Astrocyte (in vitro differentiated cells and primary cell): ENCODE data around the gene HAUS3. TPM values are rescaled to one million over a fixed set of nuclear protein-coding genes. Genes with fewer than 3 reads are reported as not detected.

Experiments used
- DNase-seq: peaks from one replicate; pipeline ENCODE4 v3.0.0-alpha.2; 2010; ENCODE audit warnings: low read depth
- FAIRE-seq: peaks from 2 replicates; lab custom pipeline; 2011; peaks lifted over from hg19 to GRCh38; lab: Jason Lieb, UNC
- H2AFZ ChIP-seq: 2 replicates; pipeline ENCODE4 v1.6.0; 2012; ENCODE audit warnings: low read depth, low read length, inconsistent platforms
- H3K27ac ChIP-seq: 2 replicates; pipeline ENCODE4 v1.5.1; 2011; ENCODE audit warnings: low read depth, low read length, inconsistent platforms
- H3K27me3 ChIP-seq: 2 replicates; pipeline ENCODE4 v1.6.0; 2011; ENCODE audit warnings: low read length, inconsistent platforms; ENCODE audit not compliant: insufficient read depth
- H3K36me3 ChIP-seq: 2 replicates; pipeline ENCODE4 v1.5.1; 2011; ENCODE audit warnings: low read length, inconsistent platforms; ENCODE audit not compliant: insufficient read depth
- H3K4me1 ChIP-seq: 2 replicates; pipeline ENCODE4 v1.5.1; 2011; ENCODE audit warnings: low read length, inconsistent platforms; ENCODE audit not compliant: insufficient read depth
- H3K4me2 ChIP-seq: 2 replicates; pipeline ENCODE4 v1.6.0; 2012; ENCODE audit warnings: low read length, inconsistent platforms
- H3K4me3 ChIP-seq: 2 replicates; pipeline ENCODE4 v1.5.1; 2011; ENCODE audit warnings: low read depth, mild to moderate bottlenecking, low read length, inconsistent platforms; ENCODE audit not compliant: insufficient read depth
- H3K79me2 ChIP-seq: 2 replicates; pipeline ENCODE4 v1.6.0; 2012; ENCODE audit warnings: mild to moderate bottlenecking, low read length, inconsistent platforms; ENCODE audit not compliant: insufficient read depth
- H3K9ac ChIP-seq: 2 replicates; pipeline ENCODE4 v1.6.0; 2012; ENCODE audit warnings: mild to moderate bottlenecking, low read length, inconsistent platforms
- H3K9me3 ChIP-seq: 2 replicates; pipeline ENCODE4 v1.5.1; 2012; ENCODE audit warnings: low read depth, mild to moderate bottlenecking, low read length, inconsistent platforms; ENCODE audit not compliant: insufficient read depth
- H4K20me1 ChIP-seq: 2 replicates; pipeline ENCODE4 v1.6.0; 2012; ENCODE audit warnings: low read length, inconsistent platforms; ENCODE audit not compliant: insufficient read depth
- H3K27ac Mint-ChIP-seq: one replicate; pipeline ENCODE4 v1.8.0; 2021; ENCODE audit warnings: mild to moderate bottlenecking, mixed read lengths; ENCODE audit not compliant: unreplicated experiment
- H3K27me3 Mint-ChIP-seq: one replicate; pipeline ENCODE4 v1.8.0; 2021; ENCODE audit warnings: low read depth, mixed read lengths; ENCODE audit not compliant: unreplicated experiment
- H3K36me3 Mint-ChIP-seq: one replicate; pipeline ENCODE4 v1.8.0; 2021; ENCODE audit warnings: low read depth, mixed read lengths; ENCODE audit not compliant: unreplicated experiment
- H3K4me1 Mint-ChIP-seq: one replicate; pipeline ENCODE4 v1.8.0; 2021; ENCODE audit warnings: low read depth, mixed read lengths; ENCODE audit not compliant: unreplicated experiment
- H3K4me3 Mint-ChIP-seq: one replicate; pipeline ENCODE4 v1.8.0; 2021; ENCODE audit warnings: mild to moderate bottlenecking, moderate library complexity, mixed read lengths; ENCODE audit not compliant: unreplicated experiment
- H3K9me3 Mint-ChIP-seq: one replicate; pipeline ENCODE4 v1.8.0; 2021; ENCODE audit warnings: mild to moderate bottlenecking, mixed read lengths; ENCODE audit not compliant: unreplicated experiment
- EZH2 ChIP-seq: IDR thresholded peaks from 2 replicates; pipeline ENCODE4 v1.6.1; 2012; ENCODE audit warnings: mild to moderate bottlenecking, low read length, inconsistent platforms; ENCODE audit not compliant: insufficient read depth
- total RNA-seq: library from RNA; stranded (reverse); gene quantifications from 2 replicates; pipeline ENCODE4 v1.2.1, GENCODE V29; 2021
- TF ChIP-seq, protein P1 (sequence below): IDR thresholded peaks from 2 replicates; pipeline ENCODE4 v1.5.1; 2011; ENCODE audit warnings: low read depth, mild to moderate bottlenecking, inconsistent platforms, low read length, moderate library complexity; ENCODE audit not compliant: insufficient read depth

The HAUS3 gene
- total RNA-seq, 1 donor from 2014 or later: 10.7 TPM

DNA sequence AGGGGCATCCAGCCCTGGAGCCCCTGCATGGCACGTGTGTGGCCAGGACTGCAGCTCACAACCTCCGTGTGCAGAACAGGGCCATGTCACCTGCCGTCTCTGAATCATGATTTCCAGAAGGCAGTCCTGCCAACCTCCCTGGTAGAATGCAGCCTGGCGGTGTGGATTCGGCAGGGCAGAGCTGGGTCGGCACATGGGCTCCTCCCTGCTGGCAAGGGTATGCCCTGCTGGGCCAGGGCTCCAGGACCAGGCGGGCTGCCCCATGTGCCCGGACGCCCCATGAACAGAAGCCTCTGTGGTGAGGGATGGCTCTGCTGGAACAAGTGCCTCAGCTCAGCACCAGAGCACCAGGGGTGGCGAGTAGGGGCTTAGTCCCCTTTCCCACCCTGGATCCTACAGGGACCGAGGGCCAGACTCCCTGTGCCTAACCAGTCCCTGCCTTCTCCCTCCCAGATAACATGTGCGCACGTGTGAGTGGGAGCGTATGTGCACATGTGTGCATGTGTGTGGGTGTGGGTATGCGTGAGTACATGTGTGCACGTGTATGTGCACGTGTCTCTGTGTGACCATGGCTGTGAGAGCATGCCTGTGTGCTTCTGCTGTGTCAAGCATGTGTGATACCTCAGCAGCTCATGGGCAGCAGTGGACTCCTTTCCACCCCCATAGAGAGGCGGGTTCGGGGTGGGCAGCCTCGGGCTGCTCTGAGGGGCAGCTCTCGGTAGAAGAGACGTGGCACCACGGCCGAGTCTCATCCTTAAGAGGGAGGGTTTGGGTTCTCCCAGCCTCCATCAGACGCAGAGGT is 30.3 kb upstream of the HAUS3 start:
- H3K9me3 Mint-ChIP-seq: no peaks in the 10 kb centered on the region

DNA sequence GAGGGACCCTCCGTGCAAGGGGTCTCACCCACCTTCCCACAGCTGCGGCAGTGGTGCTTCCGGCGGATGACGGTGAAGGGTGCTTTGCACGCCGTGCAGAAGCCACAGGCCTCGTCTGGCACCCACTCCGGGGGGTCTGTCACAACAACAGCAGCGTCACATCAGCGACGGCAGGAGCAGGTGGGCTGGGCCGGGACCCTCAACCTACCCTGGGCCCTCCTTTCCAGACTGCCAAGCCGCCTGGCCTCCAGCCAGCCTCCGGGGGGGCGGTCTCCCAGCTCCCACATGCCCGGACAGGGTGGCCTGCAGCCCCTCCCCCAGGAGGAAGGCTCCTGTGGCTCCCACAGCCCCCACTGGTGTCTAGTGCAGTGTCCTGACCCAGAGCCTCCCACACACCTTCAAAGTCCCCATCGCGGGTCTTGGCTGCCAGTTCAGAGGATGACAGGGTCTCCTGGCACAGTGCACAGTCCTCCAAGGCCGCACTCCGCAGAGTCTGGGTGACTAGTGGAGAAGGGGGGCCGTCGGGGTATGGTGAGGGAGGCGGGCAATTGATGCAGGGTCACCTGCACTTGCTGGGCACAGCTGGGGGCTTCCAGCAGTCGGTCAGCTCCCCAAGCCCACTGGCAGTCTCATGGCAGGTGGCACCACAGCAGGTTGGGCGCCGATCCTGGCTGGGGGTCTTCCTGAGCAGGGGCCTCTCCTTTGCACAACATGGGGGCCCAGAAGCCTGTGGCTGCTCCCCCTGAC is 29.5 kb upstream of the HAUS3 start:
- H3K79me2 ChIP-seq: no peaks in the 10 kb centered on the region
- H3K27ac ChIP-seq: no peak overlapping the region
- no peak for DNase-seq
- H3K27ac Mint-ChIP-seq: no peak overlapping the region
- H4K20me1 ChIP-seq: no peaks in the 10 kb centered on the region
- no peaks in the 10 kb centered on the region for H3K9me3 ChIP-seq
- peaks cover 42% of the 10 kb centered on the region for H3K27me3 Mint-ChIP-seq
- peaks cover 8% of the 10 kb centered on the region for H3K4me1 Mint-ChIP-seq
- no peak overlapping the region for H3K4me2 ChIP-seq
- no peaks in the 10 kb centered on the region for H3K27me3 ChIP-seq
- H3K4me3 ChIP-seq: no peak overlapping the region
- TF ChIP-seq, protein P1, sequence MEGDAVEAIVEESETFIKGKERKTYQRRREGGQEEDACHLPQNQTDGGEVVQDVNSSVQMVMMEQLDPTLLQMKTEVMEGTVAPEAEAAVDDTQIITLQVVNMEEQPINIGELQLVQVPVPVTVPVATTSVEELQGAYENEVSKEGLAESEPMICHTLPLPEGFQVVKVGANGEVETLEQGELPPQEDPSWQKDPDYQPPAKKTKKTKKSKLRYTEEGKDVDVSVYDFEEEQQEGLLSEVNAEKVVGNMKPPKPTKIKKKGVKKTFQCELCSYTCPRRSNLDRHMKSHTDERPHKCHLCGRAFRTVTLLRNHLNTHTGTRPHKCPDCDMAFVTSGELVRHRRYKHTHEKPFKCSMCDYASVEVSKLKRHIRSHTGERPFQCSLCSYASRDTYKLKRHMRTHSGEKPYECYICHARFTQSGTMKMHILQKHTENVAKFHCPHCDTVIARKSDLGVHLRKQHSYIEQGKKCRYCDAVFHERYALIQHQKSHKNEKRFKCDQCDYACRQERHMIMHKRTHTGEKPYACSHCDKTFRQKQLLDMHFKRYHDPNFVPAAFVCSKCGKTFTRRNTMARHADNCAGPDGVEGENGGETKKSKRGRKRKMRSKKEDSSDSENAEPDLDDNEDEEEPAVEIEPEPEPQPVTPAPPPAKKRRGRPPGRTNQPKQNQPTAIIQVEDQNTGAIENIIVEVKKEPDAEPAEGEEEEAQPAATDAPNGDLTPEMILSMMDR: no peak
- TF ChIP-seq EZH2: no peak
- no peak overlapping the region for H3K9ac ChIP-seq
- no peak for FAIRE-seq
- no peaks in the 10 kb centered on the region for H3K9me3 Mint-ChIP-seq
- no peaks in the 10 kb centered on the region for H3K36me3 Mint-ChIP-seq
- H3K36me3 ChIP-seq: no peaks in the 10 kb centered on the region
- H2AFZ ChIP-seq: no peak overlapping the region
- no peaks in the 10 kb centered on the region for H3K4me1 ChIP-seq
- no peak overlapping the region for H3K4me3 Mint-ChIP-seq

More for the DNA sequence above, 30.3 kb upstream of the HAUS3 start:
- DNase-seq: no peak
- no peak overlapping the region for H3K9ac ChIP-seq
- no peaks in the 10 kb centered on the region for H3K9me3 ChIP-seq
- H3K27ac ChIP-seq: no peak overlapping the region
- no peaks in the 10 kb centered on the region for H3K27me3 ChIP-seq
- peaks cover 42% of the 10 kb centered on the region for H3K27me3 Mint-ChIP-seq
- no peaks in the 10 kb centered on the region for H3K79me2 ChIP-seq
- no peak overlapping the region for H2AFZ ChIP-seq
- no peak for FAIRE-seq
- no peaks in the 10 kb centered on the region for H3K36me3 ChIP-seq
- no peak overlapping the region for H3K4me3 Mint-ChIP-seq
- TF ChIP-seq EZH2: no peak
- TF ChIP-seq, protein P1: no peak
- H3K4me2 ChIP-seq: no peak overlapping the region
- no peaks in the 10 kb centered on the region for H3K36me3 Mint-ChIP-seq
- no peak overlapping the region for H3K27ac Mint-ChIP-seq
- no peak overlapping the region for H3K4me3 ChIP-seq
- peaks cover 8% of the 10 kb centered on the region for H3K4me1 Mint-ChIP-seq
- H4K20me1 ChIP-seq: no peaks in the 10 kb centered on the region
- no peaks in the 10 kb centered on the region for H3K4me1 ChIP-seq
